A673 (cell line): ENCODE results near the gene UBE2E2.

Experiments used
- CTCF ChIP-seq: fragments of 300-800, 200-600 bp; sonication (generic); conservative IDR thresholded peaks from 2 replicates; pipeline ENCODE4 v1.5.1; 2017; ENCODE audit warnings: low read depth, mild to moderate bottlenecking, antibody characterized with exemption, low read length, moderate library complexity, mixed read lengths
- EZH2 ChIP-seq: fragments of 200-600 bp; sonication (generic); IDR thresholded peaks from 2 replicates; pipeline ENCODE4 v1.6.1; 2017; ENCODE audit warnings: borderline replicate concordance, low read depth, mild to moderate bottlenecking, mixed read lengths, antibody characterized with exemption, low read length; ENCODE audit not compliant: poor library complexity, severe bottlenecking

DNA sequence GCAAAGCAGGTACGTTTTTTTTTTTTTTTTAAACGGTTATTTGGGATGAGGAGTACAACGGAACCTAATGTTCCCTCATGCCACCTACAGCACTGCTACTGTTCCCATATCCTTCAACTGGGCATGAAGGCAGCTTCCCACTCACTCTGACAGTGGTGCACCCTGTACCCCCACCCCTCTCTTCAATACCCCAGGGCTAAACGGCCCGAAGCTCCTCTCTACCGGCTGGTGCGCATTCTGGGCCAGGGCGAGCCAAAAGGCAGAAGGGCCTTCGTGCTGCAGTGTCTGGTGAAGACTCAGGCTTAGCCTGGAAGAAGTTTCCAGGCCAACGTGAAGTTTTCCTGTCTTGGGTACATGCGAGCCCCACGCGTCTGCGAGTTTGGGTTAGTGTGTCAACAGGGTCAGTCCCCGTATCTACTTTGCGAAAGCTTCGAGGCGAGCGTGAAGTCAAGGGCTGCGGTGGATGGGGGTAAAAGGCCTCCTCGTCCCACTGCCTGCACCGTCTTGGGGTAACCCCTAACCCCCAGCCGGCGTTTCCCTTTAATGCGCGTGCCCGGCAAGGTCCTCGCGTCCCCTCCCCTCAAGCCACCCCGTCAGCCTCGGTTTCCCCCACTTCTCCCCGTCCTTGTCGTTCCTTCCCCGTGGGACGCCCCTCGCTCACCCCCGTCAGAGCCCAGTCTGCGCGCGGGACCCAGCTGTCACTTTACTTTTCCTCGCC, 765 bp upstream of the UBE2E2 start:
- TF ChIP-seq CTCF (no peak), EZH2 (no peak)
